HepG2 (cell line): ENCODE results near the gene SMYD4. TPM values are rescaled to one million over a fixed set of nuclear protein-coding genes. Genes with fewer than 3 reads are reported as not detected.

Experiments
- ATAC-seq: fragments of 200-7000 bp; cut with Tn5 transposase; 3 replicates; pipeline ENCODE4 v1.9.1; 2020; ENCODE audit warnings: mild to moderate bottlenecking, moderate library complexity
- BruUV-seq: library from RNA; stranded (reverse); fragments of 400-500 nt; replicated peaks from 2 replicates; lab custom pipeline; 2021; lab: Mats Ljungman, UMichigan
- CTCF ChIA-PET: fragments of 300-600 bp; formaldehyde crosslinking; extraction: SDS; loops from one replicate; lab custom pipeline; 2021; ENCODE audit warnings: low total read pairs, inconsistent platforms, low intra/inter-chr PET ratio; lab: Yijun Ruan, JAX
- POLR2A ChIA-PET: fragments of 350-600 bp; sonication (Branson Sonifier 250); formaldehyde crosslinking; loops from one replicate; lab custom pipeline; 2020; ENCODE audit warnings: antibody characterized with exemption, inconsistent platforms; lab: Yijun Ruan, JAX
- DNase-seq: peaks from one replicate; pipeline ENCODE4 v3.0.0-alpha.2; 2015; ENCODE audit warnings: low spot score
- FAIRE-seq: peaks from 3 replicates; lab custom pipeline; 2011; peaks lifted over from hg19 to GRCh38; lab: Jason Lieb, UNC
- H2AFZ ChIP-seq: one replicate; pipeline ENCODE4 v1.6.1; 2011; ENCODE audit warnings: low read length, inconsistent platforms
- H3K27ac ChIP-seq: fragments of 300-600 bp; 3 replicates; pipeline ENCODE4 v1.8.0; 2011; ENCODE audit warnings: mixed run types, mild to moderate bottlenecking, mixed read lengths, low read length, inconsistent platforms; ENCODE audit not compliant: insufficient read depth; ENCODE audit errors: extremely low read length
- H3K27me3 ChIP-seq, 2 experiments: fragments of 200-600 bp in 1 of 2; 2 replicates in 1 of 2; 3 replicates in 1 of 2; pipeline versions ENCODE4 v1.6.0 to v1.8.0; 2011; ENCODE audit warnings: low read length in 2 of 2, mild to moderate bottlenecking in 2 of 2, moderate library complexity in 2 of 2, inconsistent platforms in 1 of 2; ENCODE audit not compliant: insufficient read depth in 2 of 2, control insufficient read depth in 1 of 2
- H3K36me3 ChIP-seq, 2 experiments: fragments of 200-600 bp in 1 of 2; replicated peaks in 1 of 2; 2 replicates in 1 of 2; 3 replicates in 1 of 2; pipeline versions ENCODE4 v1.5.1 to v1.8.0; 2011; ENCODE audit warnings: low read length in 2 of 2, inconsistent platforms in 1 of 2; ENCODE audit not compliant: insufficient read depth in 2 of 2, control insufficient read depth in 1 of 2
- H3K4me1 ChIP-seq: 2 replicates; pipeline ENCODE4 v1.5.1; 2012; ENCODE audit warnings: low read length, inconsistent platforms; ENCODE audit not compliant: insufficient read depth
- H3K4me2 ChIP-seq: 2 replicates; pipeline ENCODE4 v1.6.0; 2011; ENCODE audit warnings: low read depth, low read length, inconsistent platforms
- H3K4me3 ChIP-seq, 3 experiments: fragments of 200-600 bp in 1 of 3; sonication (generic), shearing (Covaris generic) in 1 of 3; replicated peaks in 1 of 3; 2 replicates each; pipeline ENCODE4 v1.5.1; 2011 to 2016; ENCODE audit warnings: low read length in 3 of 3, inconsistent platforms in 2 of 3, low read depth in 2 of 3, mild to moderate bottlenecking in 2 of 3, control low read depth in 1 of 3, mixed read lengths in 1 of 3; ENCODE audit not compliant: insufficient read depth in 1 of 3
- H3K79me2 ChIP-seq: one replicate; pipeline ENCODE4 v1.6.1; 2011; ENCODE audit warnings: low read length, inconsistent platforms; ENCODE audit not compliant: insufficient read depth
- H3K9ac ChIP-seq: 2 replicates; pipeline ENCODE4 v1.6.0; 2011; ENCODE audit warnings: mild to moderate bottlenecking, low read depth, low read length, inconsistent platforms; ENCODE audit not compliant: insufficient read depth
- H3K9me3 ChIP-seq: 2 replicates; pipeline ENCODE4 v1.5.1; 2012; ENCODE audit warnings: mild to moderate bottlenecking, low read length
- H4K20me1 ChIP-seq: 2 replicates; pipeline ENCODE4 v1.6.0; 2011; ENCODE audit warnings: inconsistent platforms, mild to moderate bottlenecking, low read length, moderate library complexity; ENCODE audit not compliant: insufficient read depth
- CREB1 ChIP-seq, 2 experiments: fragments of 450-650 bp in 1 of 2; IDR thresholded peaks; 2 replicates each; pipeline ENCODE4 v1.6.1; 2016 to 2017; ENCODE audit warnings: control low read depth in 1 of 2, mild to moderate bottlenecking in 1 of 2, missing compliant biosample characterization in 1 of 2, missing genetic modification characterization in 1 of 2
- CSRNP1 ChIP-seq: sonication (generic); formaldehyde crosslinking; IDR thresholded peaks from 2 replicates; pipeline ENCODE4 v1.8.1; 2023; ENCODE audit warnings: mild to moderate bottlenecking, missing genetic modification reagents
- FOXO4 ChIP-seq: sonication (generic); formaldehyde crosslinking; conservative IDR thresholded peaks from 2 replicates; pipeline ENCODE4 v1.8.1; 2023; ENCODE audit warnings: missing genetic modification reagents
- KLF13 ChIP-seq: sonication (generic); formaldehyde crosslinking; IDR thresholded peaks from 2 replicates; pipeline ENCODE4 v1.4.0; 2020; ENCODE audit warnings: mild to moderate bottlenecking, missing genetic modification reagents
- NRL ChIP-seq: sonication (generic); formaldehyde crosslinking; IDR thresholded peaks from 2 replicates; pipeline ENCODE4 v1.5.0; 2020; ENCODE audit warnings: missing genetic modification reagents, mild to moderate bottlenecking, moderate library complexity, borderline replicate concordance
- PHF21A ChIP-seq: sonication (generic); formaldehyde crosslinking; IDR thresholded peaks from 2 replicates; pipeline ENCODE4 v1.5.0; 2020; ENCODE audit warnings: mild to moderate bottlenecking, missing genetic modification reagents
- USF2 ChIP-seq, 2 experiments: sonication (generic) in 1 of 2; formaldehyde crosslinking in 1 of 2; IDR thresholded peaks; 2 replicates each; pipeline versions ENCODE4 v1.5.1 to v1.6.1; 2011 to 2020; ENCODE audit warnings: borderline replicate concordance in 1 of 2, low read depth in 1 of 2, low read length in 1 of 2, mild to moderate bottlenecking in 1 of 2, missing genetic modification reagents in 1 of 2, moderate library complexity in 1 of 2
- ZC3H13 ChIP-seq: sonication (generic); formaldehyde crosslinking; IDR thresholded peaks from 2 replicates; pipeline ENCODE4 v1.8.1; 2023; ENCODE audit warnings: mild to moderate bottlenecking, missing genetic modification reagents, moderate library complexity
- ZFY ChIP-seq: sonication (generic); formaldehyde crosslinking; IDR thresholded peaks from 2 replicates; pipeline ENCODE4 v1.4.0; 2020; ENCODE audit warnings: missing genetic modification reagents
- ZNF180 ChIP-seq: sonication (generic); formaldehyde crosslinking; IDR thresholded peaks from 2 replicates; pipeline ENCODE4 v1.4.0; 2020; ENCODE audit warnings: low read depth, missing genetic modification reagents, borderline replicate concordance
- ZNF329 ChIP-seq: sonication (generic); formaldehyde crosslinking; IDR thresholded peaks from 2 replicates; pipeline ENCODE4 v1.9.0; 2021; ENCODE audit warnings: low read depth, mild to moderate bottlenecking, missing genetic modification reagents
- ZNF674 ChIP-seq: sonication (generic); formaldehyde crosslinking; IDR thresholded peaks from 2 replicates; pipeline ENCODE4 v1.5.0; 2020; ENCODE audit warnings: low read depth, mild to moderate bottlenecking, missing genetic modification reagents
- WGBS: methylation state at CpG from one replicate; pipeline ENCODE4 v1.1.6; 2017; ENCODE audit warnings: low lambda C conversion rate; 5-methylcytosine and 5-hydroxymethylcytosine counted together
- in situ Hi-C: cut with HindIII; loops from 2 replicates; pipeline ENCODE4 v1.10.0; 2017; ENCODE audit warnings: low pct_unique_long_range_greater_than_20kb; ENCODE audit not compliant: extremely low pct_ligation_motif_present
- intact Hi-C: fragments of 100-400 bp; cut with micrococcal nuclease; formaldehyde crosslinking; loops from one replicate; pipeline ENCODE4 v1.10.0; 2022; ENCODE audit not compliant: unreplicated experiment
- polyA plus RNA-seq, 8 experiments: library from polyadenylated mRNA; depleted of rRNA in 3 of 8; stranded (reverse) in 7 of 8; unstranded in 1 of 8; fragments of >200 nt; fragmentation: Illumina TruSeq in 4 of 8; extraction: Trizol in 4 of 8; gene quantifications; 2 replicates each; pipeline versions ENCODE4 v1.2.1 to v1.2.3, GENCODE V29; 2011 to 2016; ENCODE audit warnings: low read depth in 4 of 8, missing spikeins in 1 of 8, mixed read lengths in 1 of 8; ENCODE audit not compliant: insufficient read depth in 1 of 8
- total RNA-seq, 5 experiments: library from RNA; depleted of rRNA; stranded (reverse); fragments of >200 nt; fragmentation: Illumina TruSeq; extraction: Trizol; gene quantifications; 2 replicates each; pipeline ENCODE4 v1.2.3, GENCODE V29; 2016; ENCODE audit warnings: low read depth in 1 of 5

Gene SMYD4
- total and polyA plus RNA-seq, 2 of the 13 experiments (the other 11 are each of a cell fraction or from before 2014, with no cell fraction given): 7.4 to 11.3 TPM

DNA sequence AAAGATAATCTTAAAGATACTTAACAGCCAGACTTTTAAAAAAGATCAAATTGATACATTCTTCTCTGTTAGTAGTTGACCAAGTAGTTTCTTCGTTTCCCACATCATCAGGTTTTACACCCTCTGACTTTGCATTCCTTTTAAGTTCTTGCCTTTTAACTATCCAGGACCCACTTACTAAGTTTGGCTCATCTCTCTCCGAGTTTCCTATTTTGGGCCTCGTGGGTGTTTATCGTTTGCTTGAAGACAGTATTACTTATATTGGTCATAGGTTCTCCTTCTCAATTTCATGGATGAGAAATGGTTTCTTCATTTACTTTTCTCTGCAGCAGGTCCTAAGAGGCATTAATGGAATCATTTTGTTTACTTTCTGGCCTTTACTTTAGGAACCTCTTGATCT, 43.3 kb upstream of the SMYD4 start:
- H3K4me1 ChIP-seq: no peaks in the 10 kb centered on the region
- intact Hi-C loops (loop anchor here (5.0 kb wide), 1 partner anchor 369 kb away; no protein-coding TSS in a partner anchor), in situ Hi-C loops (no loop called here)
- no peaks in the 10 kb centered on the region for H3K9me3 ChIP-seq
- no peak overlapping the region for H3K9ac ChIP-seq
- no peak overlapping the region for H3K4me2 ChIP-seq
- ATAC-seq (no peak), FAIRE-seq (no peak), DNase-seq (no peak)
- no peaks in the 10 kb centered on the region for H3K79me2 ChIP-seq
- no peak overlapping the region for H3K27ac ChIP-seq
- POLR2A ChIA-PET: no interaction called here
- no peaks in the 10 kb centered on the region for H3K27me3 ChIP-seq
- WGBS: 97% methylated on average over 4 of the region's 4 CpGs
- CTCF ChIA-PET: no interaction called here
- no peak overlapping the region for H3K4me3 ChIP-seq
- BruUV-seq: no TSS peak
- no peak for TF ChIP-seq KLF13 (CRISPR knock-in tag)
- no peaks in the 10 kb centered on the region for H4K20me1 ChIP-seq
- peaks cover 7 to 53% of the 10 kb centered on the region in 2 experiments for H3K36me3 ChIP-seq
- no peak overlapping the region for H2AFZ ChIP-seq

DNA sequence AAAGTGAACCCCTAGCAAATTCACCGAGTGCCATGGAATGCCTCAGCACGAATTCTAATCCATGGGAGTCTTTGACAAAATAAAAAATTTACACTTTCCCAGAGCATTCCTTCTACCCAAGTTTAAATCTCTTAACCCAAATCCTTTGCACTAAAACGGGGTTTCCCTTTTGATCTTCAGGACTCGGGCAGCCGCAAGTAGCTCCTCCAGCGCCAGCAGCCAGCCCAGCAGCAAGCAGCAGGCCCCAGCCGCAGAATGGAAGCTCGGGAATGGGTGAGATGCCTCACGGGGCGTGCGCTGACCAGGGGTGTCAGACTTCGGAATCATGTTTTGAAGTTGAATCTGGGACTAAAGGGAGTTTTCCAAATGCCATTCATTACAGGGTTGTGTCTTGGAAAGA, 42.6 kb upstream of the SMYD4 start:
- H3K27ac ChIP-seq: no peak overlapping the region
- H2AFZ ChIP-seq: no peak overlapping the region
- H3K9me3 ChIP-seq: no peaks in the 10 kb centered on the region
- no peaks in the 10 kb centered on the region for H4K20me1 ChIP-seq
- H3K4me1 ChIP-seq: no peaks in the 10 kb centered on the region
- no peak overlapping the region for H3K9ac ChIP-seq
- WGBS: 93% methylated on average over 12 of the region's 12 CpGs
- H3K4me3 ChIP-seq: no peak overlapping the region
- intact Hi-C loops (loop anchor here (5.0 kb wide), 1 partner anchor 370 kb away; no protein-coding TSS in a partner anchor), in situ Hi-C loops (no loop called here)
- H3K36me3 ChIP-seq: peaks cover 7 to 49% of the 10 kb centered on the region in 2 experiments
- H3K4me2 ChIP-seq: no peak overlapping the region
- ChIA-PET CTCF (no interaction called here), POLR2A (no interaction called here)
- no peaks in the 10 kb centered on the region for H3K79me2 ChIP-seq
- BruUV-seq: no TSS peak
- ATAC-seq (no peak), DNase-seq (no peak), FAIRE-seq (no peak)
- H3K27me3 ChIP-seq: no peaks in the 10 kb centered on the region
- TF ChIP-seq CSRNP1 (CRISPR knock-in tag) (no peak), PHF21A (no peak), CREB1 (IDR thresholded peaks at IDR 0.05) (no peak), CREB1 (CRISPR knock-in tag; IDR thresholded peaks at IDR 0.05) (no peak), USF2 (IDR thresholded peaks at IDR 0.05; ENCODE audit: low read depth, low read length) (no peak), USF2 (CRISPR knock-in tag; IDR thresholded peaks at IDR 0.05; ENCODE audit: borderline replicate concordance) (no peak), NRL (CRISPR knock-in tag) (no peak), ZNF180 (no peak), ZC3H13 (CRISPR knock-in tag) (no peak), ZNF674 (CRISPR knock-in tag) (no peak), FOXO4 (no peak), ZNF329 (CRISPR knock-in tag) (no peak), ZFY (CRISPR knock-in tag) (no peak)
